ENCODE data around the gene CACNG4.

The CACNG4 gene

GRCh38 chr17:66963909-66964771 lies at the start of gene CACNG4:
CACNG4 (plus strand) TSS chr17:66964707; CDS start chr17:66964912, 205 bp downstream.
- DNase-seq (ENCODE audit: low spot score), result no peak
- H3K27ac ChIP-seq, result peak within 1 kb of the TSS; percentile 62
- CTCF ChIA-PET, result interaction anchor here (0.6 kb wide), 1 partner anchor 317 kb away, joined by 3 read pairs; no protein-coding TSS in a partner anchor
- TF ChIP-seq CTCF (conservative IDR thresholded peaks at IDR 0.05; ENCODE audit: low read depth), result no peak
- POLR2A ChIA-PET (ENCODE audit: low non-redundant PET), result no interaction called here

GRCh38 chr17:66915204-66915611 lies 49.3 kb upstream of the CACNG4 start:
- peak; percentile 64 for TF ChIP-seq CTCF (conservative IDR thresholded peaks at IDR 0.05; ENCODE audit: low read depth)
- POLR2A ChIA-PET (ENCODE audit: low non-redundant PET), result no interaction called here
- H3K27ac ChIP-seq, result 0 out of 2 replicates have a peak overlapping the region, but pooled peaks have one; percentile 13
- peak; percentile 83 for DNase-seq (ENCODE audit: low spot score)
- CTCF ChIA-PET, result interaction anchor here (0.5 to 1.1 kb wide), 10 partner anchors 16 to 1779 kb away, joined by 3 to 6 read pairs (median 4); no protein-coding TSS in a partner anchor

GRCh38 chr17:66915792-66916191 lies 48.7 kb upstream of the CACNG4 start:
- H3K27ac ChIP-seq, result no peak overlapping the region
- ChIA-PET CTCF (interaction anchor here (0.5 to 1.1 kb wide), 6 partner anchors 35 to 252 kb away, joined by 3 to 6 read pairs (median 4); no protein-coding TSS in a partner anchor), POLR2A (ENCODE audit: low non-redundant PET) (no interaction called here)
- no peak for DNase-seq (ENCODE audit: low spot score)
- TF ChIP-seq CTCF (conservative IDR thresholded peaks at IDR 0.05; ENCODE audit: low read depth), result no peak

GRCh38 chr17:66916946-66917345 lies 47.6 kb upstream of the CACNG4 start:
- ChIA-PET CTCF (interaction anchor here (0.6 kb wide), 1 partner anchor 450 kb away, joined by 3 read pairs; no protein-coding TSS in a partner anchor), POLR2A (ENCODE audit: low non-redundant PET) (no interaction called here)
- DNase-seq (ENCODE audit: low spot score), result no peak

GRCh38 chr17:66918896-66919295 lies 45.6 kb upstream of the CACNG4 start:
- CTCF ChIA-PET, result no interaction called here
- TF ChIP-seq CTCF (conservative IDR thresholded peaks at IDR 0.05; ENCODE audit: low read depth), result no peak
- POLR2A ChIA-PET (ENCODE audit: low non-redundant PET), result no interaction called here
- no peak for DNase-seq (ENCODE audit: low spot score)
- no peak overlapping the region for H3K27ac ChIP-seq

More at GRCh38 chr17:66916946-66917345, 47.6 kb upstream of the CACNG4 start:
- TF ChIP-seq CTCF (conservative IDR thresholded peaks at IDR 0.05; ENCODE audit: low read depth), result no peak
- H3K27ac ChIP-seq, result no peak overlapping the region

- CTCF ChIA-PET, result no interaction called here
- H3K27ac ChIP-seq, result no peak overlapping the region
- DNase-seq (ENCODE audit: low spot score), result no peak
- TF ChIP-seq CTCF (conservative IDR thresholded peaks at IDR 0.05; ENCODE audit: low read depth), result no peak
- POLR2A ChIA-PET (ENCODE audit: low non-redundant PET), result no interaction called here
These were observed 44.1 kb upstream of the CACNG4 start for GRCh38 chr17:66920435-66920834.

Data from RWPE1 (cell line).